Inflammatory macrophage (primary cell): Measurements from ENCODE around the gene CDH23.

Experiments
- DNase-seq, 2 donors: peaks; one replicate each; pipeline ENCODE4 v3.0.0-alpha.2; 2020 to 2022

CDH23 gene

DNA sequence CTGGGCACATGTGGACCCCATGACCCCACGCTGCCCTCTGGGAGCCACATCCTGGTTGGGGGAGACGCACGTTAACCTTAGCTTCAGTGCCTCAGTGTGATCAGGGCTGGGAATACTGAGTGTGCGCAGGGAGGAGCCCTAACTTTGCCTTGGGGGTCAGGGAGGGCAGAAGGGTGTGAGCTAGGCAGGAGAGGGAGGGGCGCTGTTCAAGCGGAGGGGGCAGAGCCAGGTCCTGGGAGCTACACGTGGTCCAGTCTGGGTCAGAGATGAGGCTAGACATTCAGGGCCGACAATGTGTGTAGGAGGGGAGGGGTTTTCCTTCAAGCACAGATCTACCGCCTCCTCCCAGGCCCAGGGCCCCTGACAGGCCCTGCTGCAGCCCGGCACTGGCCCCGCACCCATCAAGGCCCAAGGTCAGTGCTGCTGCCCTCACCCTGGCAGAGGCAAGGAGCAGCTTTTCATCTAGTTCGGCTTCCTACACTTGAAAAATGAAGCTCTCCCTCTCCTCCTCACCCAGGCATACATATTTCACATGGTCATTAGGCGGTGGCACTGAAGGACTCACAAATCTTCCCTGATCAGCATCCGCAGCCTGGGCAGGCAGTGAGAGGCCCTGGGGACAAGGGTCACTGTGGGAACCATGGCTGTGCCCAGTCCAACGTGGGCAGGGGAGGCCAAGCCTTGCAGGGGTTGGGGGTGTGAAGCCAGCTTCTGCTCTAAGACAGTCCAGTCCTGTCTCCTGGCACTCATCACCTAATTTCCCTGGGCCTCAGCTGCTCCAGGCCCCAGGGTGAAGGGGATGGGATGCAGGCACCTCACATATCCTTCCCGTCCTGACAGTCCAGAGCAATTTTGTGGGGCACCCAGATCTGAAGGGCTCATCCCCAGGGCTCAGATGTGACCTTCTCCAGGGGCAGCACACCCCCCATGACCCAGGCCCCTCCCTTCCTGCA lies 275.6 kb downstream of the CDH23 start:
- DNase-seq, result no peak

DNA sequence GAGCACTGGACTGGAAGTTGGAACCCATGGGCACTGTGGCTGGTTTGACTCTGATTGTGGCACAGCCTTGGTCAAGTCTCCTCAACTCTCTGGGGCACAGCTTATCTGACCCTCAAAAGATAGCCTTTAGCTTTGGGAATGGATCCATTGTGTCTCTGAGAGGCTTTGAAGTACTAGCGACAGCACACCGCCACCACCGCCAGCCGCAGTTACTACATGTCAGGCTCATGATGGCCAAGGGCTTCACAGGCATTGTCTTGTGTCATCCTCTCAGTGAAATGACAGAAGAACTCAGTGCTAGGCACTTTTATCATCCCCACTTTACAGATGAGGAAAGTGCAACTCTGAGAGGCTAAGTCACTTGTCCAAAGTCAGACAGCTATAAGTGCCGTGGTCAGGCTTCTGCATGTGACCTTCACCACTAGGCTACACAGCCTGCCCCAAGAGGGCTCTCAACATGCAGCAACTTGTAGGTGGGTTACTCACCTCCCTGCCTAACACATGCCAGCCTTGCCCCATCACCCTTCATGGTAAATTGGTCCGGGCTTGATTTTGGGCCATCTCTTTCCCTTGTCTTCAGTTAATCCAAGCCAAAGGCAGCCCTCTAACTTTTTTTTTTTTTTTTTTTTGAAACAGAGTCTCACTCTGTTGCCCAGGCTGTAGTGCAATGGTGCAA lies 278.7 kb downstream of the CDH23 start:
- DNase-seq, result no peak

DNA sequence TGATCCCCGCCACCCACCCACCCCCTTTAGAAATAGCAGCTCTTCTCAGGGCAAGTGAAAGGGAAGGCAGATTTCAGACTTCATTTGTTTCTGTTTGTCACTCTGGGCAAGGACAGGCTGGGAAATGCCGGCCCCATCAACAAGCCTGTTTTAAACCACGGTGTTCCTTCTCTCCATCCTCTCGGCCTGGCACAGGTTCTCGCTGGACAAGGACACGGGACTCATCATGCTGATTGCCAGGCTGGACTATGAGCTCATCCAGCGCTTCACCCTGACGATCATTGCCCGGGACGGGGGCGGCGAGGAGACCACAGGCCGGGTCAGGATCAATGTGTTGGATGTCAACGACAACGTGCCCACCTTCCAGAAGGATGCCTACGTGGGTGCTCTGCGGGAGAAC lies 280.5 kb downstream of the CDH23 start:
- no peak for DNase-seq

DNA sequence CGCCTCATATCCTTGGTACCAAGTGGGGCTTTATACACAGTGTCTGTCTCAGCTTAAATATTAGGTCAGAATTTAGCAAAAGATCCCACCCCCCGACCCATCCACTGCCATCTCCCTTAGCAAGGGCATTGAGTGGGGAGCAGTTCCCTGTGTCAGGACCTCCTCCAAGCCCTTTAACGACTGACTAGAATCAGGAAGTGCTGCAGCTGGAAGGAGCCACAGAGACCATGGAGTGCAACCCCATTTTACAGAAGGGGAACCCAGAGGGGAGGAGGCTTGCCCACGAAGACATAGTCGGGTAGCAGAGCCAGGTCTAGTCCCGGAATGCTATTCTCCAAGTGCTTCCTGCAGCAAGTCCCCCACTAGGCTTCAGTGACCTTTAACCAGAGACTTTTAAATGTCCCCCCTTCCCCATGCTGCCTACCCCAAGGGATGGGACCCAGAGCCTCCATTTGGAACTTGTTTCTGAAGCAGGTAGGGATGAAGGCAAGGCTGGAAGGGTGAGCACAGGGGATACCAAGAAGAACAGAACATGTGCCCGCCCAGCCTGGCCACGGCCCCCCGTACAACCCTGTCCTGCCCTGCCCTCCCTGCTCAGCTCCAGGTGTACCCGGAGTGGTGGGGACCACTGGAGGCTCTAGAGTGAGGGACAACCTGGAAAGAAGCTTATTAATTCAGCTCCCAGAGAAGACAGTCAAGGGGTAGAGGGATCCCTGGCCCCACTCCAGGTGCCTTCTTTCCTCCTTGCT lies 281.5 kb downstream of the CDH23 start:
- DNase-seq, result peak; percentile 59 to 63

DNA sequence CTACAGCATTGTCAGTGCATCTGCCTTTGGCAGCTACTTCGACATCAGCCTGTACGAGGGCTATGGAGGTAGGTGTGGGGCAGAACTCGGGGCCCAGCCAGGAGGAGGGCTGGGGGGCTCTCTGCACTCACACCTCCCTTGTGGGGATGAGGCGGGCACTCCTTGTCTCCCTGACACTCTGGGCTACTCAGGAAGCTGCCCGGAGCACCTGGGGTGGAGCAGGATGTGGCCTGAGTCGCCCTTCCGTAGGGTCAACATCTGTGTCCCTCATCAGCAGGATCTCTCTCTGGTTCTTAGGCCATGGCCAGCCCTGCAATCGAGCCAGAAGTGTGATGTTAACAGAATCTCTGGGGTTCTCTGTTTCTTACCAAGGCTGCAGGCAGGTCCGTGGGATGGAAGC lies 282.7 kb downstream of the CDH23 start:
- no peak for DNase-seq

DNA sequence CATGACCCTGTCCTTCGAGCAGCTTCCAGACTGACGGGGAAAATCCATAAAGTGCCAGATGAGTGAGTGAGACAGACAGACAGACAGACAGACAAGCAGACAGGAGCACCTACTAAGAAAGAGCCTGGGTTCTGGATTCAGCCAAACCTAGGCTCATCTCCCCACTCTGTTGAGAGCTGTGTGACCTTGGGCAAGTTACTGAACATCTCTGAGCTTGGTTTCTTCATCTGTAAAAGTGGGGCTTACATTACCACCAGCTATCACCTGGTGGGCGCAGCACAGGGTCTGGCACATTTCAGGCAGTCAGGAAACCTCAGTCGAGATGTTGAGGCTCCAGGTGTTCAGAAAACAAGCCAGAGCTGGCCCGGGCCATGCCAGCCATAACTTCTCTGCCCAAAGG lies 285.3 kb downstream of the CDH23 start:
- DNase-seq, result no peak

DNA sequence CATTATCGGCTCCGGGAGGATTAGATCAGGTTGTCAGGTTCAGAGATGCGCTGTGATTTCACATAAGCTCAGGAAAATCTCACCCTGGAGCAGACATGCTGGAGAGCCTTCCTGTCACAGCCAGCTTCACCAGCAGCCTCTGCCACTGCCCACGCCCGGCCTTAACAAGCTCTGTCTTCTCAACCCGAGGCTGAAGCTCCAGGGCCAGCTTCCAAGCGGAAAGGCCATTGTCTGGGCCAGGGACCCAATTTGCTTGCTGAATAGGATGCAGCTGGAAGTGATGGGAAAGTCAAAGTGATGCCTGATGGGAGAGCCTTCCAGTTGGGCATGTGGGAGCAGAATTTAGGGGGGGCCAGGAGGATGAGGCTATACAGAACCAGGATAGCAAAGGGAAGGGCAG lies 286.6 kb downstream of the CDH23 start:
- DNase-seq, result no peak

DNA sequence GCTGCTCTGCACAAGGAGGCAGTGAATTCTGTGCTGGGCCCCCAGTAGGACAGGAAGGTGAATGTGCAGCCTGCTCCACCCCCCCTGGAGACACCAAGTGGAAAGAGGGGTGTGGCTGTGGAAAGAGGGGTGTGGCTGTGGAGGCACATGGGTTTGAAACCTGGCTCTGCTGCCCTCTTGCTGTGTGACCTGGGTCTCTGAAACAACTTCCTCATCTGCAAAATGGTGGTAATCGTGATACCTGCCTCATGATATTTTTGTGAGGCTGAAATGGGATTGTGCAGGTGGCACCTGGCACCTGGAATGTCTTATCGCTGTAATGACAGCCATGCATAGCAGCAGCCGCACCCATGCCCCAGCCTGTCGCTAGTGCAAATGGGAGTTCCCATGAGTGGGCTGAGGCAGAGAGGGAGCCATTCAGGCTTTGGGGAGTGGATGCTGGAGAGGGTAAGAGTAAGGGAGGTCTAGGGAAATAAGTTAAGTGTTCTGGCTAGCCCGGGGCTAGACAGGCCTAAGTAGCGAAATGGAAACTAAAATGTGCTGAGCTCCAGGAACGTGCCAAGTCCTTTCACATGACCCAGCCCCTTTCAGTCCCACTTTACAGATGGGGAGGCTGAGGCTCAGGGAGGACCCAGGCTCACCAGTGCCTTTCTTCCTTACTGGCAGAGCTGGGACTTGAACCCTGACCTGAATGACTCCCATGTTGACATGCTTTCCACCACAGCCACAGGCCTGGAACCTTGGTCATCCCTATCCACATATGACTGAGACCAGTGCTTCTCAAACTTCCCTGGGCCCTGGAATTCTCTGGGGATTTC lies 287.8 kb downstream of the CDH23 start:
- DNase-seq, result no peak

DNA sequence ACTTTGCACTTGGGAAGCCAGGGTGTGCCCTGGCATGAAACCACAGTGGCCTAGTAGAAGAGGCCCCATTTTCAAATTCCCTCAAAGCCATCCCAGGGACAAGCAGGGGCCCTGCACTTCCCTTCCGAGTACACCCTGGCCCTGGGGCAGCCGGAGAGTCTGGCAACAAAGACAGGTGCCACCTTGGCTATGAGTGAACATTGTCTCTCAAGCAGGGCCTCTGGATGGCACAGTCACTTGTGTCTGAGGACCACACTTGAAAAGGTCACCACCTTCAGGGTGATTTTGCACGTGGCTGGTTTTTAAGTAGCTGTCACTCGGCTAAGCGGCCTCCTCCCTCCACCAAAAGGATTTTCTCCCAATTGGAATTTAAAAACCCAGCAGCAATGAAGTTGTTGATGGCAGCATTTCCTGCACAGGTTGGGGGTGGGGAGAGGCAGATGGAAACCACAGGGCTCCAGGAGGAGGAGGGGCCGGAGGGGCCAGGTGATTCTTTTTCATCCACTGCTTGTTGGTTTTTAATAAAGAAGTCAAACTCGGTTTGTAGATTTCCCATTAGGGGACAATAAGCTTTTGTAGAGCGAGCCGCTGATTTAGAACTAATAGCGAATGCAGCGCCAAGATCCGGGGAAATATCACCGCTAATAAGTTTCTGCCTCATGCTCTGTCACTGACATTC lies 289.0 kb downstream of the CDH23 start:
- no peak for DNase-seq

DNA sequence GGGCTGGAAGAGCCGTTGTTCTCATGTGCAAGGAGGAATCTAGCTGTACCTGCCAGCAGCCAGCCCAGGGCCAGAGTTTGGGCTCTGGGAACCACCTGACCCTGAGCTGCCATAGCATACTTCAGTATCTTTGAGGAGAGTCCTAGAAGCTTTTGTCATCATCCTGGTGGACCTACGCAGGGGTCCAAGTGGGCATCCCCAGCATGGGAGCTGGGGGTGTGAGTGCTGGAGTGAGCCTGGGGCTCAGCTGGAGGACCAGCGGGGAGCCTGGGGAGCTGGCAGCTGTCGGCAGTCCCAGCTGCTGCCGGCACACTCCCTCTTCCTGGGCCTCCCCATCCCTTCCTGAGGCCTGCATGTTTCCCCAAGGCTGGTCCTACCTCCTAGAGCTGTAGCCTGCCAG lies 290.4 kb downstream of the CDH23 start:
- DNase-seq, result no peak

DNA sequence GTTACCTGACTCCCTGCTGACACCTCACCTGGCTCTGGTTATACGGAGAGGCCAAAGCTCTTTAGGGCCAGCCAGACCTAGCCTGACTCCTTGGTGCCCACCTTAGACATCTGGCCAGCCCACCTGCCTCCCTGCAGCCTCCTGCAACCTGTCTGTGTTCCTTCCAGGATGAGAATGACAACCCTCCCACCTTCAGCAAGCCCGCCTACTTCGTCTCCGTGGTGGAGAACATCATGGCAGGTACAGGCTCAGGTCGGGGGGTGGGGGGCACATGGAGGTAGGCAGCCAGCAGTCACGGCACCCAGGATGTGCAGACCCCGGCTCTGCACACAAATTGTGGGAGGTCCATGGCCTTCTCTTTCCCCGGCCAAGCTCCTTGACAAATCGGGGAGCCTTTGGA lies 290.8 kb downstream of the CDH23 start:
- DNase-seq, result no peak

DNA sequence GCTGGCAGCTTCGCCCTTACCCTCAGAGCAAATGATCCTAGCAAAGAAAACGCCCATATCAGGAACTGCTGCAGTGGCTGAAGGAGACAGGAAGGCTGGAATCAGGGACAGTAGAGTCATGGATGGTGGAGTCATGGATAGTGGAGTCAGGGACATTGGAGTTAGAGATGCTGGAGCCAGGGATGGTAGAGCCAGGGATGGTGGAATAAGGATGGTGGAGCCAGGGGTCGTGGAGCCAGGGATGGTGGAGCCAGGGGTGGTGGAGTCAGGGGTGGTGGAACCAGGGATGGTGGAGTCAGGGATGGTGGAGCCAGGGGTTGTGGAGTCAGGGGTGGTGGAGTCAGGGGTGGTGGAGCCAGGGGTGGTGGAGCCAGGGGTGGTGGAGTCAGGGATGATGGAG lies 291.5 kb downstream of the CDH23 start:
- DNase-seq, result no peak

DNA sequence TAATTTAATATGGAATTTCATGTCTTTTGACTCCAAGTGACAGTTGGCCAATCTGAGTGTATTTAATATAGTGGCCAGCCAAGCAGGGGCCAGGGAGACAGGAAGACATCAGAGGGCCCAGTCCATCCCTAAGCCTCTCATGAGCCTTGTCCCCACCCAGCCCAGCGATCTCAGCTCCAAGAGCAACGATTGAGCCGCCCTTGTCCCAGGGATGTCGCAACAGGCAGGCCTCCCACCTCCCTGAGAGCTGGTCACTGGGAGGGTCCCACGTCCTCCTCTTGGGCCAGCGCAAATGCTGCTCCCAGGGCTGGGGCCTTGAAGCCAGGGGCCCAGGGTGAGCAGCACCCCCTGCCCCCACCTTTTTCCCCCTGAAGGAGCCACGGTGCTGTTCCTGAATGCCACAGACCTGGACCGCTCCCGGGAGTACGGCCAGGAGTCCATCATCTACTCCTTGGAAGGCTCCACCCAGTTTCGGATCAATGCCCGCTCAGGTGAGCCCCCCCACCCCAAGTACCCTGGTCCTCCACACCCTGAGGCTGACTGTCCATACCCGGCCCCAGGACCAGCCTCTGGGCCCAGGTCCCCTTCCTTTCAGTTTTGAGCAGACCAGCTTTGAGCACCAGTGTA lies 293.5 kb downstream of the CDH23 start:
- no peak for DNase-seq

DNA sequence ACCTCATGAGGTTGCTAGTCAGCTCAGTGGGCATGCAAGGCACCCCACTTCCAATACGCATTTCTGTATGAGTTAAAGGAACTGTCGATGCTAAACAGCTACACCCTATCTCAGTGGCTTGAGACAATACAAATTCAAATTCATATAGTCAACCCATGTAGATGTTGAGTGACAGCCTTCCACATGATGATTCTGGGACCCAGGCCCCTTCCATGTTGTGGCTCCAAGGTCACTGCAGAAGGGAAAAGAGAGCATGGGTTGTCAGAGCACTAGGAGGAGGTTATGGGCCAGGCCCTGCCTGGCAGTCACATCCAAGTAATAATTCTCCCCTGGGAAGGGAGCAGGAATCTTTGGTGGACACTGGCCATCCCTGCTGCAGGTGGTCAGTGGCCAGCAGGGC lies 294.7 kb downstream of the CDH23 start:
- DNase-seq, result no peak

DNA sequence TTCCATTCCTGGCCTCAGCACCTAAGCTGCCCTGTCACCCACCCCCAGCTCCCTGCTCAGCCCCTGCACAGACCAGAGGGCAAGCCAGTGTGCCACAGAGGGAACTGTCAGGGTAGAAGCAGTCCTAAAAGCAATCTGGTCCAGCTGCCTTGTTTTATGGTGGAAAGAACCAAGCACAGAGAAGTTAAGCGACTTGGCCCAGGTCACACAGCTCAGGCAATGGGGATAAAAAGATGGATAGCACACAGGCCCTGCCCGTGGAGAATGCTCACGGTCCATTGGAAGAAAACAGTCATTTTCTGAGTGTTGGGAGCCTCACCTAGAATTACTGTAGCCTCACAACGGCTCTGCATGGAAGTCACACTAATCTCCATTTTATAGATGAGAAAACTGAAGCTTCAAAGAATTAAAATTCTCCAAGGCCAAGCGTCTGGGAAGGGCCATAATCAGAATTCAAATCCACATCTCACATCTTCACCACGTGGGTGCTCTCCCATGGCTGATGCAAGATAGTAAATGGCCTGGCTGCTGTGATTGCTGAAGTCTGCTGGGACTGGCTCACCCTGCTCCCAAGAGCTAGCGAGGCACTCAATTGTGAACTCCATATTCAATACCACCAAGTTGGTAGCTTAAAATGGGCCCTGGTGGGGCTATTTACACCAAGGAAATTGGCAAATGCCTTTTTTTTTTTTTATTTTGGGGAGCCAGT lies 296.0 kb downstream of the CDH23 start:
- DNase-seq, result no peak

DNA sequence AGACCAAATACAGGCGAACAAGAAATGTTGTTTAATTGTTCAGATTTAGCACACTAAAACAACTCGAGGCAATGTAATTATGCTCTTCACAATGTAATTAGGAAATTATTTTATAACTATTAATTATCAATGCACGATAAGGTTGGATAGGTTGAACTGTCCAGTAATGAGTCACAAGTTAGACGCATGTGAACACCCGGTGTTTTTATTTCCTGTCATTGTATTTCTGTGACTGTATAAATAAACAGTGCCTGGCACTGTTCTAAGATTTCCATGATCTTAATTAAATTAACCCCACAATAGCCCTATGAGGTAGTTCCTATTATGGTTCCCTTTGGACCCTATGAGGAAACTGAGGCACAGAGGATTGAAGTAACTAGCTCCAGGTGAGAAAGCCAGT lies 296.7 kb downstream of the CDH23 start:
- DNase-seq, result no peak

DNA sequence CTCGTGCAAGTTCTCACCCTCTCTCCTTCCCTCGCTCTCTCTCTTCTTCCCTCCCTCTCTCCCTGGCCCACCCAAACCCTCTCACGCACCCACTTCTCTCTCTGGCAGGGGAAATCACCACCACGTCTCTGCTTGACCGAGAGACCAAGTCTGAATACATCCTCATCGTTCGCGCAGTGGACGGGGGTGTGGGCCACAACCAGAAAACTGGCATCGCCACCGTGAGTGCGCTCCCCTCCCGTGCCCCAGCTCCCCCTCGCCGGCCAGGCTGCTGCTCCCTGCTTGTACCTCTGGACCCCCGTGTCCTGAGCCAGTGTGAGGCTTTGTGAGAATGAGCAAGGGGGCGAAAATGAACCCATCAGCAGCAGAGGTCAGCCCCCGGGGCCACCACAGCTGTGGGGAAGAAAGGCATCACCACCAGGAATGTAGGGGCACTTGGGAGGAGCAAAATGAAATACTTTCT lies 297.4 kb downstream of the CDH23 start:
- DNase-seq, result peak in 1 of 2 donors; percentile 61

DNA sequence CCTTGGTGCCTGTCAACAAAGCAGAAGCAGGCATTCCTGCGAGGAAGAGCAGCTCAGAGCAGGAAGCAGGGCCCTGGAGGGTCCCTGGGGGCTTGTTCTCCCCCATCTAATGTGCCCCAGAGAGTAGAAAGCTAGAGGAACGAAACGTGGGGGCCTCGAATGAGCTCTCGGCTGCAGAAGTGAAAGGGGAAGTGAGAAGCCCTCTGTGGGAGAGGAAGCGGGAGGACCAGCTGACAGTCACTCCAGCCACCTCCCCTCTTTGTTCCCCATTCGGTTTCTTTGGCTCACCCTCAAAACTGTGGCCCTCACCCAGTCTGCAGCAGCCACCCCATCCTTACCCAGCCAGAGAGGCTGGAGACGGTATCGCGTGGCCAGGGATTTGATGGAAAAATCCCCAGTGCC lies 297.8 kb downstream of the CDH23 start:
- peak; percentile 88 to 91 for DNase-seq

DNA sequence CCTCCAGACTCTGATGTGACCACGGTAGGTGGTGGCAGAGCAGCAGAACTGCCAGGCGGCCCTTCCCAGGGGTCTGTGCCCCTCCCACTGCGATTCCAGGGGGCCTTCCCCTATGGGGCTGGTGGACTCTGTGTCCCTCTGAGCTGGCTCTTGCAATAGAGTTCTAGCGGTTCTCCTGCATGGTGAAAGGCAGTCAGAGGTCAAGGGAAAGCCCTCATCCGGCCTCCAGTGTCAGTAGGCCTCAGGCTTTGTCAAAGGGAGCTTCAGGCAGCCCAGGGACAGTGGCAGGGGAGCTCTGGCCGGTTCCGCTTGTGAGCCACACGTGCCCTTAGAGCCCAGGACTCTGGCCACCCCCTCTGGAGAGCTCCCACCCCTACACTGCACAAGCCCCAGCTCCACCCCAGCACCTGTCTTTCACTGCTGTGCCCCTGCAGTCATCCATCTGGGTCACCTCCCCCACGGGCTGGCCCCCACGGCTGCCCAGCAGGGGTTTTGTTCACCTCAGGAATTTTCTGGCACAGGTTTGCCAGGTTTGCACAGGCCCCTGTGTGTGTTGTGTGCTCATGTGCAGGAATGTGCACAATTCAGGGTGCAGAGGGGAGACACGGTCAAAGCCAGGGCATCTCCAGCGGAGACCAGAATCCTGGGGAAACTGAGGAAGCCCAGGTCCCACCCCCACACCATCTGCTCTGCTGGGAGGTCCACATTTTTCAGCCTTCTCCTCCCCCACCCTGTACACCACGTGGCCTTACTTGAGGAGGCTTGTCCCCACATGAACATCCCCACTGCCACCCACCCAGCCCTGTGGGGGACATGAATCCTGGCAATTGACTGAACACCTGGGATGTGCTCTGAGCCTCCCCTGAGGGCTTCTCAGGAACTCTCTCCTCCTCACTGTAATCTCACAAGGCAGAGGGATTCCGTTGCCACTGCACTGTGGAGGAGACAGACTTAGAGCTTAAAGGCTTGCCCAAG lies 299.1 kb downstream of the CDH23 start:
- peak; percentile 54 to 67 for DNase-seq
